GM18507 (cell line): ENCODE measurements around the gene IFFO2.

Source experiments
- DNase-seq: peaks from one replicate; pipeline ENCODE4 v3.0.0; 2011; ENCODE audit warnings: low read depth; ENCODE audit not compliant: insufficient read length; ENCODE audit errors: extremely low spot score
- FAIRE-seq: peaks from 2 replicates; lab custom pipeline; 2011; peaks lifted over from hg19 to GRCh38; lab: Jason Lieb, UNC

Gene IFFO2

DNA sequence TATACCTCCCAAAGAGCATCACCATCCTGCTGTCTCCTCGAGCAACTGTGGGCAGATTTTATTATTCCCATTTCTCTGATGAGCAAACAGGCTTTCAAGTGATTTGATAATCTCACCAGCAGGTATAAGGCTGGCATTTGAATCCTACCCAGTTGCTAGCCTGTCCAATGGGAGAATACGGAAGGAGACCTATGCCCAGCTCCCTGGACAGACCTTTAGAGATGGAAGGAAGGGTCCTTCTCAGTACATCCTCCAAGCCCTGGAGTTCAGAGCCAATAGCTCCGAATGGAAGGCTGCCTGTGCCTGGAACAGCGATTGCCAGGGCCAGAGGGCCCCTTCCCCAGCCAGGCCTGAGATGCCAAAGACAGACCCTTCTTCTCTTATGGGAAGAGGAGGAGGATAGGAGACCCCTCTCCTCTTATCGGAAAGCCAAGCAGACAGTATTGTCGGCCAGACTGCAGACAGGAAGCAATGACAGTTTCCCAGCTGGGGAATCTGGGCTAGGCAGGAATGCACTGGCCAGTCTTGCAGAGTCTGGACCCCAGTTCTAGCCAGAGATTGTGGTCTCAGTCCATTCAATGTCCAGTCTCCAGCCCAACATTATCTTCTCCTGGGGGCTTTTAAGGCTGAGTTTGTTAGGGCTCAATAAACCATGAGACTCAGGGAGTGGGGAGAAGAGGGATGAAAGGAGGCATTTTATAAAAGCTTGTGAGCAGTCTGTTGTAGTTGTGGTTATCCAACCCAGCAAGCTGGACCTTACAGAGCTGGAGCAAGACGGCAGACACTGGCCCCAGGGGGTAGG, 2.0 kb downstream of the IFFO2 start:
- FAIRE-seq = no peak
- DNase-seq = no peak

DNA sequence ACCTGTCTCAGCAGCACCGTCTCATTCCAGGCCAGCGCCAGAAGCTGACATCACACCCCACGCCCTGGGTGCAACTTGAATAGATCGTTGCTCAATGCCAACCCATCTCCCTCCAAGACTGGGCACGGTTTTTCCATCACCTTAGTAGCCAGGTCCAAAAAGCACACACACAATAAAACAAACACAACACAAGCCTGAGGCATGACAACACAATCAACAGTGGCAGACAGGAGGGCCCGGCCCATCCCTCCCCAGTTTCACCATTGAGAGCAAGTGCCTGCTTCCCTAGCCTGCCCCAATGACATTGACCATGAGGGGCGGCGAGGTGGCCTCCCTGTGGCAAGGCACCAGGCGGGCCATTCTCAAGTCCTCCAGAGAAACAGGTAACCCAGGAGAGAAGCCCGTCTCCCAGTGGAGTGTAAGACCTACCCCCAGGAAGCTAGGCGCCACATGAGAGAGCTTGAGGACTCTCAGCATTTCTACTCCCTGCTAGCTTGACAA, 2.7 kb downstream of the IFFO2 start:
- no peak for FAIRE-seq
- DNase-seq = no peak

DNA sequence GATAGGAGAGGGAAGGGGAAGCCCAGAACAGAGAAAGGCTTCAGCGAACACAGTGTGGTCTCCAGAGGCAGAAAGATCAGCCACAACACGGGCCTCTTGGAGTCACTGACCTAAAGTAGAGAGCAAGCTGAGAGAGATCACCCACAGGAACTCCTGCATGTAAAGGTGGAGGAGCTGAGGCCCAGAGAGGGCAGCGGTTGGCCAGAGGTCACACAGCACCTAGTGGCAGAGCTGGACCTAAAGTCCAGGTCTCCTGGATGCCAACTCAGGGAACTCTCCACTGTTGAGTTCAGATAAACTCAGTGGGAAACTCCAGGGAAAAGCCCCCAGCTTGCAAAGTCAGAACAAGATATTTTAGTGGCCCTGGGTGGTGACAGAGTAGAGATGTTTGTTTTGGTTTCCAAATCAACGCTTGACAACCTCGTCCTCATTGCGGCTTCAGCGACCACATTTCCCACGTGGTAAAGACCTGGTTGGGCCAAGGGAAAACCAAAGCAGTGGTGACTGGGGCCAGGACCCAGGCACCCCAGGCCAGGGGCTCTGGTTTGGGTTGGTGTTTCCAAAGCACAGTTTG, 4.6 kb downstream of the IFFO2 start:
- peak; percentile 65 for DNase-seq

DNA sequence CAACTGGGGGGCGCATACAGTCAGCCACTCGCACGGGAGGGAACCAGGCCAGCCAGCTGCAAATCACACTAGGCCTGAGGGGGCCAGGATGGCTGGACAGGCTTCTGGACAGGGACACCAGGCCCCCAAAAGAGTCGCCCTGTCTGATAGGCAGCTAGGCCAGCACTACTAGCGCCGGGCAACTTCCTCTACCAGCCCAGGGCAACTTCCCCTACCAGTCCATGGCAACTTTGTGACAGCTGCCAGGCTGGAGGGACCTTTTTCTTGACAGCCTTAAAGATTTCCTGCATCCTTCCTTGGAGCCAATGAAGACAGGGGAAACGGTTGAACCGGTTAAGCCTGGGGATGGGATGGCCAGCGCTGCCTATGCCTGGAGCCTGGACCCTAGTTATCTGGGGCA, 5.1 kb downstream of the IFFO2 start:
- FAIRE-seq (no peak), DNase-seq (no peak)

More for the DNA sequence above, 4.6 kb downstream of the IFFO2 start:
- FAIRE-seq = peak; percentile 95

DNA sequence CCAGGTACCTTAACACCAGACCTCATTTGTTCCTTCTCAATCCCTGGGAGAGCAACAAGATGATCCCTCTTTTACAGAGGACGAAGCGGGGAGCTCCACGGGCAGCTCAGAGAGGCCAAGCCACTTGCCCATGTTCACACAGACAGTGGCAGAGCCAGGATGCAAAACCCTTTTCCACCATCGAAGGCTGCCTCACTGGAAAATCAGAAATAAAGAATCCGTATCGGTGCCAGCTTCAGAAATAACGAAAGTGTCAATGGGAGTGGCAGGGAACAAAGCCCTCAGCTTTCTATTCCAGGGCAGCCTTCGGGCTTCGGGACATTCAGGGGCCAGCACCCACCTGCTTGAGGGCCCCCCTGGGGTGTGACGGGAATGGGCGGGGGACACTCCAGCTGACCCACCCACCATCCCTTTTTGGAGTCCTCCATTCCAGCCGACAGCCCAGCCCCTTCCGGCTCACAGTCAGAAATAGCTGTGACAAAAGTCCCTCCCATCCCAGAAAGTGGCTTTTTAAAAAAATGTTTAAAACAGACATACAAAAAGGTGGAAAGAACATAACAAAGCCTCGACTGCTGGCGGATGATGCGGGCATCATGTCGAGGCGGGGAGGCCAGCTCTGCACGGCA, 6.0 kb downstream of the IFFO2 start:
- FAIRE-seq (peak; percentile 82), DNase-seq (no peak)

DNA sequence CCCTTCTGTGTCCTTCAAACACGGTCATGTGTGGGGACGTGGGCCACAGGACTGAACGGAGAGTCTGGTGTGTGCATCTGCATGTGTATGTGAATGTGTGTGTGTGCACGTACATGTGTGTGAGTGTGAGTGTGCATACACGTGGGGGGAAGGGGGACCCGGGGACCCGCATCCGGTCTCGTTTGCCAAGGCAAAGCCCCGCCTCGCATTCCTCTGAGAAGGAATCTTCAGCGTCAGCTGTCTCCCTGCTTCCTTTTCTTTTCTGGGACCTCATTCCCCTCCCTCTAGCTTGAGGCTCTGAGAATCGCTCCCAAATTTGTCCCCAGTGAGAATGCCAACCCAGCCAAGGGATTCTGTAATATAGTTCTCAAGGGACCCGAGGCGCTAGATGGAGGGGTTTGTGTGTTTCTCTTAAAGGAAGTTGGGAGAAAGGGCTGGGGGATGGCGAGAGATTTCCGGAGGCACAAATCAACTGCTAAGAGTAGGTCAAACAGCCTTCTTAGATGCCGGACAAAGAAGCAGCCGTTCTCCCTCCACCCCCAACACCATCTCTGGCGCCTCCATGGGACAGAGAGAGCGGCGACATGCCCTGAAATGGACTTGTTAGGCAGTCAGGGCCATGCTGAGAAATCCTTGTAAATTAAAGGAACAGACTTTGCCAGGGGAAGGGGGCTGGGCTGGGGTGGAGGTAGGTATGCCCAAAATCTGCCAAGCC, 6.6 kb downstream of the IFFO2 start:
- DNase-seq (no peak), FAIRE-seq (peak; percentile 64)

DNA sequence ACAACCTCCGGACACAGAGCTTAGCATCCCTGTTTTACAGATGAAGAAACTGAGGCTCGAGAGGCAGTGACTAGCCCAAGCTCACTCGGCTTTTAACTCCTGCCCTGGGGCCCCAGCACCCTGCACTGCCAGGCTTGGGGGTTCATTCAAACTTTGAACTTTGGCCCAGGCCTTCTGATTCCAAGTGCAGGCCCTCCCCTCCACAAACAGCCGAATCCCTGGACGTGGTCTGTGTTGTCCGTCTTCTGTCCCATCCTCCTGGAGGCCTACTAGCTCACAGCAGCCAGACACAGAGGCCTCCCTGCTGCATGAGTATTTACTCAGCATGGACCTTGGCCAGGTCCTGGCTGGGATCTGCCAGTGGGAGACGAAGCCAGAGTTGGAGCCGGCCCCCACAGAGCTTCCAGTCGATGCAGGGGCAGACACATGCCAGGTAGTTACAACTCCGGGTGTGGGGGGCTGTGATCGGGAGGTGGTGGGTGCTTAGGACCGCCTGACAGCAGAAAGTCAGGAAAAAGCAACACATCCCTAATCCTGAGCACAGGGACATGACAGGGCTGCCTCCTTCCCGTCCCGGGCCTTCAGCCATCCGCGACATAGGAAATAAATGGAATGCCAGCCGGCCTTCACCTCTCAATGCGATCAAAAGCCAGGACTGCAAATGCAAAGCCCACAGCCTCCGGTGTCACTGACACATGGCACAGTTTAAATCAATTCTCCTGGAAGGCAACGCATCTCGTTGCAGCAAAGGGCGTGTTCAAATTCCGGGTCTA, 7.4 kb downstream of the IFFO2 start:
- DNase-seq = no peak
- FAIRE-seq = no peak

DNA sequence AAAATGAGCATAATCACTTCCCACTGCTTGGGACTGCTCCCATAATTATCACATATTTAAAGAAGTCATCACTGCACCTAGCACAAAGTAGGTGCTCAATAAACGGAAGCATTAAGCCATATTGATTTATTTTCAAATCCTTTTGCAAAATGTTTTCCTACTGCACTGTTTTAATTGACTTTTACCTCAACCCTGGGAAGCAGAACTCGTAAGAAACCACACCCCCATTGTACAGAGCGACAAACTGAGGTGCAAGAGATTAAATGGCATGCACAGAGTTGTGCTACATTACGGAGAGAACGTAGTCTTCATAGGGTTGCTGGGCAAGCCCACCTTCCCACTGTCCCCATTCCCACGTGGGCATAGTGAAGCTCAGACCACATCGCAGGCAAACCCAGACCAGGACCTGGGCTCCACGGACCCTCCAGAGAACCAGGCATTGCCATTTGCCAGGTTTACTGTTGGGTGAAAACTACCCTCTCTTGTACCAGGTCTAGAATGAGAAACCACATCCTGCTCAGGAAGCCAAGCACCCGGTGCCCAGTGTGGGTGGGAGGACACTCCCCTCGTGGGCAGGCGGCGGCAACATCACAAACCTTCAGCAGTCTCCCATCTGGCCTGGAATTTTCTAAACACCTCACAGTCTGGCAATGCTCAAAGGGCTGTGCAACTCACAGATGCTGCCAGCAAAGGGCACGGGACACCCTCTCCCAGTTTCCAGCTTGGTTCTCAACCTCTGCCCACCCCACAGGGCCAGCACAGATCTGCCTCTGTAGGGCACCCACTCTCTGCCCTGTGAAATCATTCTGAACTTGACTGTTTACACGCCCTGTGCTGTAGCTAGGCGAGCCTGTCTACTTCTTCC, 8.2 kb downstream of the IFFO2 start:
- DNase-seq = no peak
- no peak for FAIRE-seq

DNA sequence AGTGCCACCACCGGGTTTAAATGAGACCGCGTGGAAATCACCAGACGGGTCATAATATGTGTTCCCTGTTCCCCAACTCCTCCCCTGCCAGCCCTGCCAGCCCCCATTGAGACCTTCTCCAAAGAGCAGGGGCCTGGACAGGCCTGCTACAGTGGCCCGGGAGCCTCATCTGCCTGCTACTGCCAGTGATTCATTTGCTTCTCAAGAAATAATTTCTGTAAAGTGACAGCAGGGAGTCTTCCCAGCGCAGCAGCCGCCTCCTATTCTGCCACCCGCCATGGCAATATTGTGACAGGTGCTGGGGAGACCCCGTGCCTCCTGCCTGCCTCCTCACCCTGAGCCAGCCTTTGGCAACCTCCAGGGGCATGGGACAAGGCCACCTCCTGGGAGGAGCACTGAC, 8.9 kb downstream of the IFFO2 start:
- DNase-seq (no peak), FAIRE-seq (no peak)

DNA sequence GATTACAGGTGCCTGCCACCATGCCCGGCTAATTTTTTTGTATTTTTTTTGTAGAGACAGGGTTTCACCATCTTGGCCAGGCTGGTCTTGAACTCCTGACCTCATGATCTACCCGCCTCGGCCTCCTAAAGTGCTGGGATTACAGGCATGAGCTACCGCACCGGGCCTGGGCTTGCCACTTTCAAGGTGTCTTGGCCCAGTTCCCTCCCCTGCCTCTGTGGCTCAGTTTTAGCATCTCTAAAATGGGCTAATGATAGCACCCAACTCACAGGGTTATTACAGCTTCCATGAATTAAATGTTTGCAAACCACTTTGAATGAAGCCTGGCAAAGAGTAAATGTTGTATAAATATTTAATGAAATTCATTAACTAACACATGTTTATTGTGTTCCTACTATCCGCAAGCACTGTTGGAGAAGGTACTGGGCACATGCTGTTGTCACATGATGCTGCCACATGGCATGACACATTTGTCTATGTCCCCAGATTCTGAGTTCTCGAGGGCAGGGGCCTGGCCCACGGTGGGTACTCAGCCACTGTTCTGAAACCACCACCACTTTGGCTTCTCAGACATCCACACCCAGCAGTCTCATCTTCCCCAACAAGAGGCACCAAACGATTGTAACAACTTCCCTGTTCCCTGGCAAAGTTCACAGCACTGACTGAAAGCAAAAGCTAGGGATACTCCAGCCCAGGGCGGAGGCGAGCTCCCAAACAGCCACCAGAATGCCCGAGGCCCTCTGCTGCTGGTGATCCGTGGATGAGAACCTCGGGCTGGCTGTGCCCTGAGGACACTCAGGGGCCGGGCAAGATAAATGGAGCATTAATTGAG, 9.7 kb downstream of the IFFO2 start:
- FAIRE-seq (no peak), DNase-seq (no peak)

DNA sequence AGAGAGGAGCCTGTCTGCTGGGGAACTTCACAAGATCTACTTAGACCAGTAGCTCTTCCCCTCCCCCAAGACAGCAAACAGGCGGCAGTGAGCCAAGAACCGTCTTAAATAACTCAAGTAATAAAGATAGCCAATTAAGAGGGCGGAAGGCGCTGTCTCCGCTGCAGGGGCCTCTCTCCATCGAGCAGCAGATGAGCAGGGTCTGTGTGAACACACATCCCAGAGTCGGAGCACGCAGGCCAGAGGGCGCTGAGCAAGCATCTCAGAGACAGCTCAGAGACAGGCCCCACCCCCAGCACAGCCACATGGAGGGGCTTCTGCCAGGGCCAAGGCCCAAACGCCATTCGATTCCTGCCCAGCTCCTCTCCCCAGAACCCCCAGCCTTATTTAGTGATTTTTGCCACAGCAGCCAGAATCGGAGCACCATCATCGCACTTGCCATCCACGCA, 11.1 kb downstream of the IFFO2 start:
- FAIRE-seq (no peak), DNase-seq (no peak)

DNA sequence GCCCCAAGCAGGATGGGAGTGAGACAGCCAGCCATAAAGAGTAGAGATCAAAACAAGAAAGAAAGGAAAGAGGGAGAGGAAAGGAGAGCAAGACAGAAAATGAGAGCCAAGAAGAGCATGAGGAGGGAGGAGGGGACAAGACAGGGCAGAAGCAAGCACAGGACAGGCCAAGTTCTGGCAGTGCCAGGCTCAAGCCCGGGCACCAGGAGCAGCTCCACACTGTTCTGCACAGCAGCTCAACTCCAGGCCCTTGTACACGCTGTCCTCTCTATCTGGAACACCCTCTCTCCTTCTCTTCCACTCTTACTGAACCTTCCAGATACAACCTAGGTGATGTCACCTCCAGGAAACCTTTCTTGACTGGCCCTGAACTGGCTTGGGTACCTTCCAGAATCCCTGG, 11.7 kb downstream of the IFFO2 start:
- FAIRE-seq (no peak), DNase-seq (no peak)

DNA sequence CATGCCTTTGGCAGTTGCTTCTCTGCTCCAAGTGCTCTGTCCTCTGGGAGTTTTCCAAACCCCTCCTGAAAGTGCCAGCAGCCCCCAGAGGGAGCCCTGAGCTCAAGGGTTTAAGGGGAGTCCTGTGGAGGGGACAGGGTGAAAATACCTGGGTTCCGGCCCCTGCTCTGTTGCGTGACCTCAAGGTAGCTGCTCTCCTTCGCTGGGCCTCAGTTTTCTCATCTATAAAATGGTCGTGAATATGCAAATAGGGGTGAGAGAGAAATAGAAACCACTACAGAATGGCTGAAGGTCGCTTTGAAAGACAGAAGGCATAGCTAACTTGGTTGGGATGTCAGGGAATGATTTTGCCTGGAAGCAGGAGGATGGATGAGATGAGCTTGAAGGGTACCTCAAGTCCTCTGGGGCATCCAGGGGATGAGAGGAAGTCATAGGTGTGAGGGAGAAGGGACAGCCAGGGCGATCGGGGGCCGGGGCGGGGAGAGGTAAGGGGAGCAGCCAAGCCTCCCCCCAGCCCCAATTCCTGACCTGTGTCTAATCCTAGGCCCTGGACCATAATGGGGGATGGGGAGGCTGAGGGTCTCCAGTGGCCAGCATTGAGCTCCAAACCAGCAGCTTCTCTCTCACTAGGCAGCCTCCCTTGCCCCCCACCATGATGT, 12.4 kb downstream of the IFFO2 start:
- FAIRE-seq = peak; percentile 71
- no peak for DNase-seq

DNA sequence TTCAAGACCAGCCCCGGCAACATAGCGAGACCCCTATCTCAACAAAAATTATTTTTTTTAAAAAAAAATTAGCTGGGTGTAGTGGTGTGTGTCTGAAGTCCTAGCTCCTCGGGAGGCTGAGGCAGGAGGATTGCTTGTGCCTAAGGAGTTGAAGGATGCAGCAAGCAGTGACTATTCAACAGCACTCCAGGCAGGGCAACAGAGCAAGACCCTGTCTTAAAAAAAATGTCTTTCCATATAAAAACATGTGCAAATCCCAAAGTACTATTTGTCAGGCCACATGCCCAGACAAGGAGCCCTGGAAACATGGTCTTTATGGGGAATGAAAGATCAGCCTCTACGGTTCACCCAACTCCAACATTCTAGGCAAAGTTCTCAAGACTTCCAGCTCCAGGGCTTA, 13.3 kb downstream of the IFFO2 start:
- FAIRE-seq (no peak), DNase-seq (no peak)

DNA sequence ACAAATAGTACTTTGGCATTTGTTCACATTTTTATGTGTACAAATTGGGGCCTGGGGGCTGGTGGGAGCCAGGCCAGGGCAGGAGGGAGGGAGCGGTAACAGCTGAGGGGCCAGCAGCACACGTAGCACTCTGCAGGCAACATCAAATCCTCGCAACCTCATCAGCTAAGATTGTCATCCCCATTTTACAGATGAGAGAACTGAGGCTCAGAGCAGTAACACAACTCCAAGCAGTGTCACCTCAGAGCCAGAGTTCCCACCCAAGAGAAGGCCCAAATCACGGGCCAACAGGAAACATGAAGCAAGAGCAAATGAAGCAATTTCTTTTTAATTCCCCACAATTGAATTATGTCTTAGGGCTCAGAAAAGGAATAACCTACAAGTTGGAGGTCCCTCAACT, 14.1 kb downstream of the IFFO2 start:
- no peak for FAIRE-seq
- DNase-seq = no peak

DNA sequence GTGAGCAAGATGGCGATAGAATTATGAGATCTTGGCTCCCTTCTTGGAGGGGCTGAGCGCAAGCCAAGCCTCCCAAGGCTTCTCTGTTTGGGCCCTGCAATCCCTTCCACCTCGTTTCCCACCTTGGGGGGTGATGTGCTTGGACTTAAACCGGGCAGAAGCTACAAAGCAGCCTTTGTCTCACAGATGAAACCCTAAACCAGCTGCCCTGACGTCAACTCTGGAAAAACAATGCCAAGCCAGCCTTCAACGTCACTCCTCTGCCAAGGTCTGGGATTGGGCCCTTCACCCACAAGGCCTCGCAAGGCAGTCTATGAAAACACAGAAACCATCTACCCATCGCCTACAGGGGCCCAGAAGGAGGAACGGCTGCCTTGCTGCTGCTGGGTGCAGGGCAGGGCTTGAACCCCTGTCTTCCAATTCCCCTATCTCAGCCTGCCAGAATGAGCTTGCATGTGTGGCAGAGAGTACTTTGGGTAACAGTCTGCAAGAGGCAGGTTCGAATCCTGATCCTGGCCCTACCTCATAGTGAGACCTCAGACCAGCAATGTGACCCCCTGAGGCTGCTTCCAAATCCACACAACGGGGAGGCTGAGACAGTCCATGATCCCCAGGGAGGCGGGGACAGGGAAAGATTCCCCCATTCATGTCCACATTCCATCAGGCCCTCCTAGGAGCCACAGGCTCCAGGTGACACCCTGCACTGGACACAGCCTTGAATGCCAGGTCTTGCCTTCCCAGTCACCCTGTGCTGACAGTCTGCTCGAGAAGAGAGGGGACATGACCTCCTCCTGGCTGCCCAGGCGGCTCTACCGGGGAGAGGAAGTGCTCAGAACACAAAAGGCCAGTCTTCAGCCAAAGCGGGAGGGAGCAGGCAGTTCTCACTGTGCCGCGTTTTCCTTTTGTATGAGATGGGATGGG, 15.0 kb downstream of the IFFO2 start:
- DNase-seq = no peak
- FAIRE-seq = no peak
